HFF-Myc (cell line): ENCODE measurements around the gene FANCC.
A peak's percentile ranks its signal among the peaks of the same experiment; 100 is the strongest.

ENCODE experiments used
- DNase-seq: peaks from one replicate; pipeline ENCODE4 v3.0.0-alpha.2; 2011; ENCODE audit warnings: low read depth; ENCODE audit errors: extremely low read depth
- H3K4me3 ChIP-seq: replicated peaks from 2 replicates; pipeline ENCODE4 v1.5.1; 2011; ENCODE audit warnings: low read depth, mild to moderate bottlenecking, control low read depth, low read length
- CTCF ChIP-seq: IDR thresholded peaks from 2 replicates; pipeline ENCODE4 v1.5.1; 2012; ENCODE audit warnings: mild to moderate bottlenecking, low read depth, low read length, control low read depth; ENCODE audit errors: missing control alignments

Gene FANCC

GRCh38 chr9:95181226-95181818, 136.2 kb downstream of the FANCC start:
- no peak for DNase-seq
- peak; percentile 22 for TF ChIP-seq CTCF
- no peak overlapping the region for H3K4me3 ChIP-seq

DNA sequence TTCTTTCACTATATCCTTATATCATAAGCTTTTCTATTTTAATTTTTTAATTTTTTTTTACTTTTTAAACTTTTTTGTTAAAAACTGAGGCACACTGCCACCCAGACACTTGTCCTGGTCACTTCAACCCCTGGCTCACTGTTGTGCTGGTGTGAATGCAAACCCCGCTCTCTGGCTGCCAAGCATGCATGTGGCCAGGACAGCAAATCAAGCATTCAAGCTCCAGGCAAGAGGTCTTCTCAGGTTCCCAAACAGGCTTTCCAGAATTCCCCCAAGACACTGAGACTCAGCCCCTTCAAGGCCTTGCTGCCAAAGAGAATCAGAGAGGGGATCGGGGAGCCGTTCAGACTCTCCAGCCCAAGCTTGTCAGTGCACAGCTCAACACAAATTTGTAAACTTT, 139.9 kb downstream of the FANCC start:
- no peak overlapping the region for H3K4me3 ChIP-seq
- no peak for DNase-seq
- TF ChIP-seq CTCF = no peak

- no peak for DNase-seq
- TF ChIP-seq CTCF = no peak
- H3K4me3 ChIP-seq = no peak overlapping the region
Measured at GRCh38 chr9:95176755-95177319, 140.7 kb downstream of the FANCC start.

GRCh38 chr9:95175523-95175922, 142.0 kb downstream of the FANCC start:
- no peak for TF ChIP-seq CTCF
- no peak overlapping the region for H3K4me3 ChIP-seq
- DNase-seq = no peak

DNA sequence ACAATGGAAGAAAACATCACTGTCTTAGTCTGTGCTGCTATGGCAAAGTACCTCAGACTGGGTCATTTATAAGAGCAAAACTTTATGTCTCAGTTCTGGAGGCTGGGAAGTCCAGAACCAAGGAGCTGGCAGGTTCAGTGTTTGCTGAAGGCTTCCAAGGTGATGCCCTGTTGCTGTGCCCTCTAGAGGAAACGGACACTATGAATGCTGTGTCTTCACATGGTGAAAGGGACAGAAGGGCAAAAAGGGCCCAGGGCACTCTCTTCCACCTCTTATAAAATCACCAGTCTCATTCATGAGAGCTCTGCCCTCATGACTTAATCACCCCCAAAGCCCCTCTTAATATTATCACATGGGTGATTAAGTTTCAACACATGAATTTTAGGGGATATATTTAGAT, 143.5 kb downstream of the FANCC start:
- no peak for DNase-seq

GRCh38 chr9:95171596-95171995, 145.9 kb downstream of the FANCC start:
- TF ChIP-seq CTCF = no peak
- no peak overlapping the region for H3K4me3 ChIP-seq
- DNase-seq = no peak

More for the DNA sequence above, 143.5 kb downstream of the FANCC start:
- H3K4me3 ChIP-seq = no peak overlapping the region
- no peak for TF ChIP-seq CTCF

GRCh38 chr9:95171001-95171400, 146.5 kb downstream of the FANCC start:
- no peak overlapping the region for H3K4me3 ChIP-seq
- peak; percentile 33 for DNase-seq

More at GRCh38 chr9:95171001-95171400, 146.5 kb downstream of the FANCC start:
- TF ChIP-seq CTCF = no peak
